ENCODE results near the gene ECSIT.

Gene ECSIT

DNA sequence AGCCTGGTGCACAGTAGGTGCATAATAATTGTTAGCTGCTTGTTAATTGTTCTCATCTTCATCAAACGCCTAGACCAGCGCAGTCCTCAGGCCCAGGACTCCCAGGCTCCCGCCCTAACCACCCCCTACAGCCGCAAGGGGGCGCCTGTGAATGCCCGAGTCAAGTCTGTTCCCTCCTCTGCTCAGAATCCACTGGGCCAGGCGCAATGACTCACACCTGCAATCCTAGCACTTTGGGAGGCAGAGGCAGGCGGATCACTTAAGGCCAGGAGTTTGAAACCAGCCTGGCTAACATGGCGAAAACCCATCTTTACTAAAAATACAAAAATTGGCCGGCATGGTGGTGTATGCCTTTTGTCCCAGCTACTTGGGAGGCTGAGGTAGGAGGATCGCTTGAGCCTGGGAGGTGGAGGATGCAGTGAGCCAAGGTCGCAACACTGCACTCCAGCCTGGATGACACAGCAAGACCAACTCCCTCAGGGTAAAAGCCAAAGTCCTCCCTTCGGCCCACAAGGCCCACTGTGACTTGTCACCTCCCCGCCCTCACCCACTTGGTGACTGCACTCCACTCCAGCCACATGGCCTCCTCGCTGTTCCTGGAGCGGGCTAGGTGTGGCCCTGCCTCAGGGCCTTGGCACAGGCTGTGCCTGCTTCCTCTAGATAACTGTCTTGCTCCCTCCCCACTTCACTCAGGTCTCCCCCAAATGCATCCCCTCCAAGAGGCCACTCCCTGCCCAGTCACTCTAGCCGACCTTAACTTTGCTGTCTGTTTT lies 32.4 kb downstream of the ECSIT start:
- no peak for TF ChIP-seq Cebpa-rat (IDR thresholded peaks at IDR 0.05)
- H3K4me3 ChIP-seq: no peak overlapping the region
- peaks cover 22 to 66% (median 52%) of the 10 kb centered on the region in 11 experiments for H3K36me3 ChIP-seq
- H3K4me2 ChIP-seq: no peak overlapping the region
- no peak overlapping the region for H3K9ac ChIP-seq
- no peaks in the 10 kb centered on the region for H3K4me1 ChIP-seq
- H3K27me3 ChIP-seq: no peaks in the 10 kb centered on the region
- H4K20me1 ChIP-seq: peaks cover 0 to 48% (median 0%) of the 10 kb centered on the region in 11 experiments; a peak in 6 of 22 replicates
- H3K9me3 ChIP-seq (replicated peaks in 1 of 11): no peaks in the 10 kb centered on the region
- H3K27ac ChIP-seq: no peak overlapping the region

DNA sequence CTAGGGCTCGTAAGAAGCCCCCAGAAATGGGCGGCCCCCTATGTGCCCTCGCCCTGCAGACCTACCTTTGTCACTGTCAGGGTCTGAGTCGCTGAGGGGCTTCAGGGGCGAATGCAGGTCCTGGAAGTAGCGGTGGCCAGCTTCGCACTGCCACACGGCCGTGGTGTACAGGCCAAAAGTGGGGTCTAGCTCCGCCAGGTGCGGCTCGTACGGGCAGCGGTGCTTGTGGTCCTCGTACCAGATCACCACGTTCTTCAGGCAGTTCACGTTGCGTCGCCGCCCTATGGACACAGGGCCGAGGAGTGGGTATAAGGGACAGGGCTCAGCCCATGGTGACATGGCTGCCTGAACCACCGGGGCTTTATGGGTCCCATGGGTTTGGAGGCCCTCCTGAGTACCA lies 33.0 kb downstream of the ECSIT start:
- Histone ChIP-seq H4K20me1 (peaks cover 0 to 48% (median 0%) of the 10 kb centered on the region in 11 experiments; a peak in 6 of 22 replicates), H3K27ac (no peak overlapping the region), H3K9ac (no peak overlapping the region), H3K36me3 (peaks cover 26 to 70% (median 57%) of the 10 kb centered on the region in 11 experiments), H3K4me1 (no peaks in the 10 kb centered on the region), H3K4me3 (no peak overlapping the region), H3K4me2 (no peak overlapping the region), H3K9me3 (replicated peaks in 1 of 11) (no peaks in the 10 kb centered on the region), H3K27me3 (no peaks in the 10 kb centered on the region)
- no peak for TF ChIP-seq Cebpa-rat (IDR thresholded peaks at IDR 0.05)

DNA sequence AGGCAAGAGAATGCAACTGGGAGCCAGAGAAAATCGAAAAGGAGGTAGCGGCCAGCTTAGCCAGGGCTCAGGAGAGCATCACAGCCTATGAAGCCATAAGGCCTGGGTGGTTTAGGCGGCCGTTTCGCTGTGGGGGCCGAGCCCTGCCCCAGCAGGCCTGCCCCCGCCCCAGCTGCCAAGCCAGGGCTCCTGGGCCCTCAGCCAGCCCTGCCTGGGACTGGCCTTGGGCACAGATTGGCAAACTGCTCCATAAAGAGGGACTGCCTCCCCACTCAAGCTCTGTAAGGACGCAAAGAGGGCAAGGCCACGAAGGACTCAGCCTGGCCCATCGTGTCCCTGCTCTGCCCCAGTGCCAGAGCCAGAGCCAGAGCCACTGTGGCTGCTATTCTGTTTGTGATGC lies 33.5 kb downstream of the ECSIT start:
- H3K27me3 ChIP-seq: no peaks in the 10 kb centered on the region
- peaks cover 27 to 74% (median 61%) of the 10 kb centered on the region in 11 experiments for H3K36me3 ChIP-seq
- no peaks in the 10 kb centered on the region for H3K4me1 ChIP-seq
- peaks cover 0 to 48% (median 0%) of the 10 kb centered on the region in 11 experiments; a peak in 6 of 22 replicates for H4K20me1 ChIP-seq
- H3K4me2 ChIP-seq: no peak overlapping the region
- TF ChIP-seq Cebpa-rat (IDR thresholded peaks at IDR 0.05): no peak
- no peak overlapping the region for H3K27ac ChIP-seq
- no peak overlapping the region for H3K9ac ChIP-seq
- H3K4me3 ChIP-seq: no peak overlapping the region
- H3K9me3 ChIP-seq (replicated peaks in 1 of 11): no peaks in the 10 kb centered on the region

DNA sequence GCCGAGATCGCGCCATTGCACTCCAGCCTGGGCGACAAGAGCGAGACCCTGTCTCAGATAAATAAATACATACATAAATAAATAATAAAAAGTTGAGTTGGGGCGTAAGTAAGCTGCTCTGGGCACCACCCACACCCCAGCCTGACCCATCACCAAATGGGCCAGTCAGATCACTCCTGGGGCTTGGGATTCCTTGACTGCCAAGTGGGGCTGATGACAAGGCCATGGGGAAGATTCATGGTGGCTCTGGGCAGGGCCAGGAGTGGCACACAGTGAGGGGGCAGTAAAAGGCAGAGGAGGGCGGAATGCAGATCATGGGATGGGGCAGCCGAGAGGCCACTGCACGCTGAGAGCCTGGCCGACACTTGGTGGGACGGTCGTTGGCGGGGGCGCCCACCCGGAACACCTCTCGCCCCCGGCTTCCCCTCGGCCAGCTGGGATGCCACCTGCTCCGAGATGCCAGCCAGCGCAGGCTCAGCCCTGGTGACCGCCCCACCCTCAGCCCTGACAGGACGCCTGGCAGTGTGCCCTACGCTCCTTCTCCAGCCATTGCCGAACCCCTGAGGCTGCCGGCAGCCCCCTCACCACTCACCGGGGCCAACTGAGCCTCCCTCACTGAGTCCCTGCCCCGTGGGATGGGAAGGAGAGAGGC lies 34.2 kb downstream of the ECSIT start:
- peaks cover 0 to 45% (median 0%) of the 10 kb centered on the region in 11 experiments; a peak in 6 of 22 replicates for H4K20me1 ChIP-seq
- no peaks in the 10 kb centered on the region for H3K9me3 ChIP-seq (replicated peaks in 1 of 11)
- H3K9ac ChIP-seq: no peak overlapping the region
- no peak overlapping the region for H3K4me2 ChIP-seq
- peaks cover 31 to 81% (median 65%) of the 10 kb centered on the region in 11 experiments for H3K36me3 ChIP-seq
- no peaks in the 10 kb centered on the region for H3K4me1 ChIP-seq
- no peak overlapping the region for H3K27ac ChIP-seq
- H3K27me3 ChIP-seq: no peaks in the 10 kb centered on the region
- H3K4me3 ChIP-seq: no peak overlapping the region
- TF ChIP-seq Cebpa-rat (IDR thresholded peaks at IDR 0.05): no peak

DNA sequence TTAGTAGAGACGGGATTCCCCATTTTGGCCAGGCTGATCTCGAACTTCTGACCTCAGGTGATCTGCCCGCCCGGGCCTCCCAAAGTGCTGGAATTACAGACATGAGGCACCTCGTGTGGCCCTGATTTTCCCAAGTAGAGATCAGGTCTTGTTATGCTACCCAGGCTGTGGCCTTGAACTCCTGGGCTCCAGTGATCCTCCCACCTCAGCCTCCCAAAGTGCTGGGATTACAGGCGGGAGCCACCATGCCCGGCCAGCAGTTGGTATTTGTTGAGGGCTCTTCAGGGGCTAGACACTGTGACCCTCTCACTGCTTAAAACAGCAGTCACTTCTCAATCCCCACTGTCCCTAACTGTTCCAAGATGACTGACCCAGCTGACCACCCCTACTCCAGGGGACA lies 39.6 kb downstream of the ECSIT start:
- Histone ChIP-seq H3K27ac (no peak overlapping the region), H3K4me2 (no peak overlapping the region), H3K27me3 (no peaks in the 10 kb centered on the region), H3K36me3 (peaks cover 20 to 56% (median 41%) of the 10 kb centered on the region in 11 experiments; a peak in 20 of 22 replicates), H3K4me1 (peaks cover 0 to 14% (median 5%) of the 10 kb centered on the region in 10 experiments; a peak in 11 of 20 replicates), H4K20me1 (peaks cover 0 to 9% (median 0%) of the 10 kb centered on the region in 11 experiments; a peak in 4 of 22 replicates), H3K9me3 (replicated peaks in 1 of 11) (no peaks in the 10 kb centered on the region), H3K4me3 (no peak overlapping the region), H3K9ac (no peak overlapping the region)
- TF ChIP-seq Cebpa-rat (IDR thresholded peaks at IDR 0.05): no peak

DNA sequence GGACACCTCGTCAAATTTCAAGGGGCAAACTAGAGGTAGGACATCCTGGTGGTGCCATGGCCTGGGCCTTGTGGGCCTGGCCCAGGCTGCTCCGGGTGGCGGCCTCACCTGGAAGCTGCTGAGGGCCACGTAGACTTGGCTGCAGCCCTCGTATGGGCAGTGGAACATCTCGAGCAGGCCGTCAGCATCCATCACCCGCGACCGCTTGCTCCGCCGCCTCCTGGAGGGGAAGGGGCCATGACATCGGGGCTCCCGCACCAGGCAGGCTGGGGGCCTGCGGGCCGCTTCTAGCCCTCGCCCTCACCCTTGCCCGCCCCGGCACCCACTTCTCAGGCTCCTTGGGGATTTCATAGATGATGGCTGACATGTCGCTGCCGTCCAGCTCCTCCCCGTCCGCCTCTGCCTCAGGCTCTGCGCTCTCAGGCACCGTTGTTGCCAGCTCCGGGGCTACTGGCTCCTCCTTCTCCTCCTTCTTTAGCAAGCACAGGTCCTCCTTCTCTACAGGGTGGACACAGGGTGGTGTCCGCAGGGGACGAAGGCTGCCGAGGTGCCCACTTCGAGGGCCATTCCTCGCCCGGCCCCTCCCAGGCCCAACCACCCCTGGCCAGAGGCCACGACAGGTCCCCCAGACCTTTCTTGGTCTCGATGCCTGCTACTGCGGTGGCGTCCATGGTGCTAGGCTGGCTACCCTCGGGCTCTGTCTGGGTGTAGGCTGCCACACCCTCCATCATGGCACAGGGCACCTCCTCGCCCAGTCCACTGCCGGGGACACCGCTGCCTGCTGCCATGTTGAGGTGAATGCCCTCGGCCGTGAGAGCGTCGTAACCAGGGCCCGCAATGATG lies 42.1 kb downstream of the ECSIT start:
- H3K4me2 ChIP-seq: no peak overlapping the region
- peaks cover 13 to 38% (median 22%) of the 10 kb centered on the region in 11 experiments; a peak in 16 of 22 replicates for H3K36me3 ChIP-seq
- H3K4me3 ChIP-seq: no peak overlapping the region
- TF ChIP-seq Cebpa-rat (IDR thresholded peaks at IDR 0.05): no peak
- peaks cover 0 to 9% (median 0%) of the 10 kb centered on the region in 11 experiments; a peak in 4 of 22 replicates for H4K20me1 ChIP-seq
- peaks cover 4 to 6% (median 5%) of the 10 kb centered on the region in 11 experiments; a peak in 15 of 22 replicates for H3K27me3 ChIP-seq
- no peaks in the 10 kb centered on the region for H3K9me3 ChIP-seq (replicated peaks in 1 of 11)
- no peak overlapping the region for H3K27ac ChIP-seq
- peaks cover 7 to 33% (median 25%) of the 10 kb centered on the region in 10 experiments; a peak in 19 of 20 replicates for H3K4me1 ChIP-seq
- no peak overlapping the region for H3K9ac ChIP-seq

DNA sequence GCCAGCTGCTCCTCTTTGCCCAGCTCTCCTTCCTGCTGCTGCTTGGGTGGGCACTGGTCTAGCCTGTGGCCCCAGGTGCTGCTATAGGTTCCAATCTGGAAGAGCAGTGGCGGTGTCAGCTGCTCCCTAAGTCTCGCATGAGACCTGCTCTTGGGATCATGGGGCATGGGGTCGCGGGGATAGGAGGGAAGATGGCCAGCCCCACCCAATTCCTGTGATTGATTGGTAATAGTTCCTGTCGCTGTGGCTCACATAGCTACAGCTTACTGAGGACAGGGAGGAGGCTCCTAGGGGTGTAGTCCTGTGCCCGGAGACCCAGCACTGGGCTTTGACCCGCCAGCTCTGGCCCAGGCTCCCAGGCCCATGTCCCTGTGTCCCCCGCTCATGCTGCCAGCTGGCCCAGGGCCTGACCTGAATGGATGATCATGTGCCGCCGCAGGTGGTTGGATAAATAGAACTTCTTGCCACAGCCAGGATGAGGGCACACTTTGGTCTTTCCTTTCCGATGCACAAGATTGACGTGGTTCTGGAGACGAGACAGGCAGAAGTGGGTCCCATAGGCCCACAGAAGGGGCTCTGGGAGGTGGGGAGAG lies 43.6 kb downstream of the ECSIT start:
- peaks cover 10 to 37% (median 31%) of the 10 kb centered on the region in 10 experiments; a peak in 19 of 20 replicates for H3K4me1 ChIP-seq
- TF ChIP-seq Cebpa-rat (IDR thresholded peaks at IDR 0.05): no peak
- H3K27ac ChIP-seq: no peak overlapping the region
- H4K20me1 ChIP-seq: peaks cover 0 to 9% (median 0%) of the 10 kb centered on the region in 11 experiments; a peak in 4 of 22 replicates
- H3K4me3 ChIP-seq: no peak overlapping the region
- H3K4me2 ChIP-seq: peak overlapping the region in 4 of 11 experiments; percentile 5 to 45 (median 22); a peak in 4 of 22 replicates
- no peaks in the 10 kb centered on the region for H3K9me3 ChIP-seq (replicated peaks in 1 of 11)
- H3K36me3 ChIP-seq: peaks cover 6 to 28% (median 13%) of the 10 kb centered on the region in 11 experiments; a peak in 12 of 22 replicates
- no peak overlapping the region for H3K9ac ChIP-seq
- H3K27me3 ChIP-seq: peaks cover 9 to 22% (median 17%) of the 10 kb centered on the region in 11 experiments; a peak in 19 of 22 replicates

Measured in BLaER1 treated with 17β-estradiol and CSF1 and Interleukin-3, amounts not matched to agents 10 nM and 100 nM (cell line).